ENCODE data around the gene SLC24A4.

Gene SLC24A4

GRCh38 chr14:92340931-92341330 lies 18.0 kb downstream of the SLC24A4 start:
- no peak for DNase-seq (ENCODE audit: extremely low read depth, insufficient read length)
- Histone ChIP-seq H3K4me3 (replicated peaks; ENCODE audit: low read depth, low read length) (no peak overlapping the region), H3K27me3 (replicated peaks; ENCODE audit: control insufficient read depth, insufficient read depth, low read length) (no peaks in the 10 kb centered on the region), H3K36me3 (ENCODE audit: control insufficient read depth, insufficient read depth, low read length) (no peaks in the 10 kb centered on the region)
- TF ChIP-seq CTCF (IDR thresholded peaks at IDR 0.05; ENCODE audit: insufficient read depth, low read length, poor library complexity, severe bottlenecking) = no peak

GRCh38 chr14:92341791-92342190 lies 18.8 kb downstream of the SLC24A4 start:
- H3K27me3 ChIP-seq (replicated peaks; ENCODE audit: control insufficient read depth, insufficient read depth, low read length) = no peaks in the 10 kb centered on the region
- no peak overlapping the region for H3K4me3 ChIP-seq (replicated peaks; ENCODE audit: low read depth, low read length)
- DNase-seq (ENCODE audit: extremely low read depth, insufficient read length) = no peak
- H3K36me3 ChIP-seq (ENCODE audit: control insufficient read depth, insufficient read depth, low read length) = no peaks in the 10 kb centered on the region
- no peak for TF ChIP-seq CTCF (IDR thresholded peaks at IDR 0.05; ENCODE audit: insufficient read depth, low read length, poor library complexity, severe bottlenecking)

GRCh38 chr14:92348154-92348553 lies 25.2 kb downstream of the SLC24A4 start:
- TF ChIP-seq CTCF (IDR thresholded peaks at IDR 0.05; ENCODE audit: insufficient read depth, low read length, poor library complexity, severe bottlenecking) = no peak
- H3K27me3 ChIP-seq (replicated peaks; ENCODE audit: control insufficient read depth, insufficient read depth, low read length) = 0 out of 2 replicates have a peak, but pooled peaks cover 2% of the 10 kb centered on the region
- no peaks in the 10 kb centered on the region for H3K36me3 ChIP-seq (ENCODE audit: control insufficient read depth, insufficient read depth, low read length)
- H3K4me3 ChIP-seq (replicated peaks; ENCODE audit: low read depth, low read length) = no peak overlapping the region
- no peak for DNase-seq (ENCODE audit: extremely low read depth, insufficient read length)

- H3K36me3 ChIP-seq (ENCODE audit: control insufficient read depth, insufficient read depth, low read length) = no peaks in the 10 kb centered on the region
- H3K27me3 ChIP-seq (replicated peaks; ENCODE audit: control insufficient read depth, insufficient read depth, low read length) = 0 out of 2 replicates have a peak, but pooled peaks cover 2% of the 10 kb centered on the region
- no peak for TF ChIP-seq CTCF (IDR thresholded peaks at IDR 0.05; ENCODE audit: insufficient read depth, low read length, poor library complexity, severe bottlenecking)
- H3K4me3 ChIP-seq (replicated peaks; ENCODE audit: low read depth, low read length) = no peak overlapping the region
- DNase-seq (ENCODE audit: extremely low read depth, insufficient read length) = no peak
Measured at GRCh38 chr14:92351750-92352149, 28.8 kb downstream of the SLC24A4 start.

GRCh38 chr14:92352158-92352985 lies 29.4 kb downstream of the SLC24A4 start:
- TF ChIP-seq CTCF (IDR thresholded peaks at IDR 0.05; ENCODE audit: insufficient read depth, low read length, poor library complexity, severe bottlenecking) = peak; percentile 61

More at GRCh38 chr14:92352158-92352985, 29.4 kb downstream of the SLC24A4 start:
- no peak for DNase-seq (ENCODE audit: extremely low read depth, insufficient read length)
- Histone ChIP-seq H3K36me3 (ENCODE audit: control insufficient read depth, insufficient read depth, low read length) (no peaks in the 10 kb centered on the region), H3K27me3 (replicated peaks; ENCODE audit: control insufficient read depth, insufficient read depth, low read length) (0 out of 2 replicates have a peak, but pooled peaks cover 2% of the 10 kb centered on the region), H3K4me3 (replicated peaks; ENCODE audit: low read depth, low read length) (no peak overlapping the region)
